Hematopoietic multipotent progenitor cell treated with erythropoietin and hydrocortisone succinate and interleukin-3 and kit ligand, for 8 days (in vitro differentiated cells): ENCODE measurements around the gene SUPT3H.

ENCODE experiments used
- DNase-seq: peaks from one replicate; pipeline ENCODE4 v3.0.0-alpha.2; 2015

The SUPT3H gene

DNA sequence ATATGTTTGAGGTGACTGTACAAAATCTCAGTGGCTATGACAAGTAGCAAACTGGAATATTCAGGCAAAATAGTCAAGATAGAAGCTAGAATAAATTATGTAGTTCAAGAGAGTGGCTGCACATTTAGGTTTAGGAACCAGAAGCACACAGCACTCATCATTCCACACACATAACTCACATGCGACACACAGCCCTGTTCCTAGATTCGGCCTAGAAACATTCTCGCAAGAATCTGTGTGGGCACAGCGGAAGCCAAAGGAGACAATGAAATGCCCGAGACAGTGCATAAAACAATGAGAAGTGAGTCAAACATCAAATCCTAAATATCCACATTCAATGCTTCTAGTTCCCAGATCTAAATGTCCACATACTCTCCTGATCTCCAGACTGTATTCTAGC is 9.5 kb upstream of the SUPT3H start:
- DNase-seq, result no peak

DNA sequence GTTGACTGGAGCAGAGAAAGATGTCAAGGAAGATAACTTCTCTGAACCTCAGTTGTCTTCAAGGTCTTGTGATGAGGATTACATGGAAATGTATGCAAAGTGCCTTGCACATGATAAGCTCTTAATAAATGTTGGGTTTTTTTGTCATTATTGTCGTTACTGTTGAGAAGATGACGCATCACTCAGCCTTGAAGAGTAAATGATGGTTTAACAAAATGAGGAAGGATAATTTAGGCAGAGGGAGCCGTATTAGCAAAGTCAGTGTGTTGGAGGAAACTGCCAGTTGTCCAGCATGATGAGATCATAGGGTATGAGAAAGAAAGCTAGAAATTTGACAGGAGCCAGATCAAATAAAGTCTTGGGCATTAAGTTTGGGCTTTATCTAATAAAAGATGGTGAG is 8.8 kb upstream of the SUPT3H start:
- DNase-seq, result no peak

DNA sequence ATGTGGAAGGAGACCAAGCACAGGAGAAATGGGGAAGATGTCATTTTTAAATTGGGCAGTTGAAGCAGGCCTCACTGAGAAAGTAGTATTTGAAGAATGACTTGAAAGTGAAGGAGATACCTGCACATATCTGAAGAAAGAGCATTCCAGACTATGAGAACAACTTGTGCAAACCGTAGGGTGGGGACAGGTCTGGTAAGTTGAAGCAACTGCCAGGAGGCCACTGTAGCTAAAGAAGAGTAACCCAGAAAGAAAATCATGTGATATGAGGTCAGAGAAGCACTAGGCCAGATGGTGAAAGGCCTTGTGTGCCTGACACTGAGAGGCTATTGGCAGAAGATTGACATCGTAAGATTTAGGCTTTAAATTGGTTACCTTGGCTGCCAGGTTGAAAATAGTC is 4.7 kb upstream of the SUPT3H start:
- DNase-seq, result no peak

DNA sequence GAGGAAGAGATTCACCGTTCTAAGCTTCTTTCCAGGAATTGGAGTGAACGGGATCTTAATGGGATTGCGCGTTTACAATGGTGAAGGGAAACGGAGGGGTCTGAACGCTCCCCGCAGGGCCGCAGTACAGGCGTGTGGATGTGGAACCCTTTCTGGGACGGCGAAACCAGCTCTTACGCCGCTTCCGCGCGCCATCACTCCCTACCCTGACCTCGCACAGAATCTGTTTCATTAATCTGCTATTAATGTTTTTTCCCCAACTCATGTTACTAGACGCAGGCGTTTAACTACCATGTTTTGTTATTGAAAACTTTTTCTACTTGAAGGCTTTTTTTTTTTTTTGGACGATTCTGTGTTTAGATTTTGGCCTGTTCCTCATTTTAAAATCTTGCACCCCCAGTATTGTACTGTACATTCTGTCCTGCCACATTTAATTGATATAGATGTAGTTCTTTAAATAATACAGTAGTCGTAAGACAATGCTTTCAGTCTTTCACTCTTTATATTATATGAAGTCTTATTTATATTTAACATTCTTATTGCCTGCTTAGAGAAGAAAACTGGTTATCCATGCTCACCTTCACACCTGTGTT is 696 bp upstream of the SUPT3H start:
- no peak for DNase-seq

DNA sequence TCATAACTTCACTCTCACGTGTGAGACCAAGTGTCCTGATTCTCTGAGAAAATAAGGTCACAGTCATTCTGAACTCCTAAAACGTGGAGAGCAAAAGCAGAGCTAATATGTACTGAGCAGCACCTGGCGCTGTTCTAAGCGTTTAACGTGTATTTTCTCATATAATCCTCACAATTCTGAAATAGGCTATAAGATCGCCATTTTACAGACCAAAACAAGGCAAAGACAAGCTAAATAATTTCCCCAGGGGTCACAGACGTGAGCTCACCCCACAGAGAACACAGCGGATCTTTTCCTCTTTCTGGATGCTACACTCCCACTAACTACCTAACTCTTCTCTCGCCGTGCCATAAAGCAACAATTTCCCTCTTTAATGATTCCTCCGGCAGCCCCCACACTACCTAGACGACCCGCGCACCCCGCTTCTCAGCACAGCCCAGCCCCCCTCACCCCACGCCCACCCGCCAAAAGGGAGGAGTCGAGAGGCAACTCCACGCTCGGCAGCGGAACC is 636 bp downstream of the SUPT3H start:
- DNase-seq, result peak; percentile 49

DNA sequence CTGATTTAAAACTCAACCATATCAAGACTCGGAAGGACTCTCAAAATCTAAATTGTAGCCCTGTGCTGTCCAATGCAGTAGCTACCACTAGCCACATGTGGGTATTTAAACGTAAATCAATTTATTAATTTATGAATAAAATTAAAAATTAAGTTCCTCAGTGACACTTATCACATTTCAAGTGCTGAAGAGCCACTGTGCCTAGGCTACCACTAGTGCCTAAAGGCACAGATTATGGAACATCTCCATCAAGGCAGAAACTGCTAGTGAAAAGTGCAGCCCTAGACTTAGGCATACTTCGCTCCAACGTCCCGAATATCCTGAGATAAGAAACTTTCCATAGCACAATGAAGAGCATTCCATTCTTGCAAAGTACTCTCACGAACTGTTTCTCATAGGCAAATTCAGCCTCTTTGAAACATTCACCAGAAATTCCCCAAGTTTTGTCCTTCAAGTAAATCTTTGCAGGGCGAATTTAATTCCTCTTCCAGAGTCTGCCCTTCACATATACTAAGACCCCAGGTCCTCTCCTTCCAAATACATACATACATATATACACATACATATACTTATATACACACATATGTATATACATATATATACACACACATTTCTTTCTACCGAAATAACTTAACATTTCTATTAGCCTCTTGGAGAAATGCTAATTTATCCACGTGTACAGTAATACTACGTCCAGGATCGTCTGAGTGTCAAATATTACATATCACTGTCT is 1.3 kb downstream of the SUPT3H start:
- peak; percentile 5 for DNase-seq

DNA sequence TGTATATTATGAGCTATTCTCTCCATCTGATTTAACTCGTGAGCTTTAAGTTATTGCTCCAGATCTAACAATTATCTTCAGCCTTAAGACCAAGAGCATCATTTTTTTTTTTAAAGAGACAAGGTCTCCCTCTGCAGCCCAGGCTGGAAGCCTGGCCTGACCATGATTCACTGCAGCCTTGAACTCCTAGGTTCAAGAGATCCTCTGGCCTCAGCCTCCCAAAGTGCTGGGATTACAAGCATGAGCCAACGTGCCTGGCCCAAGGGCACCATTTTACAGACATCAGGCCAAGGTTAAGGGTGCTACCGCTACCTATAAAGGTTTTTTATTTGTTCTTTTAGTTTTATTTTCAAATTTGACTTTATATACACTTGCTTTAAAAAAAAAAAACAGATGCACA is 2.3 kb downstream of the SUPT3H start:
- DNase-seq, result peak; percentile 12

DNA sequence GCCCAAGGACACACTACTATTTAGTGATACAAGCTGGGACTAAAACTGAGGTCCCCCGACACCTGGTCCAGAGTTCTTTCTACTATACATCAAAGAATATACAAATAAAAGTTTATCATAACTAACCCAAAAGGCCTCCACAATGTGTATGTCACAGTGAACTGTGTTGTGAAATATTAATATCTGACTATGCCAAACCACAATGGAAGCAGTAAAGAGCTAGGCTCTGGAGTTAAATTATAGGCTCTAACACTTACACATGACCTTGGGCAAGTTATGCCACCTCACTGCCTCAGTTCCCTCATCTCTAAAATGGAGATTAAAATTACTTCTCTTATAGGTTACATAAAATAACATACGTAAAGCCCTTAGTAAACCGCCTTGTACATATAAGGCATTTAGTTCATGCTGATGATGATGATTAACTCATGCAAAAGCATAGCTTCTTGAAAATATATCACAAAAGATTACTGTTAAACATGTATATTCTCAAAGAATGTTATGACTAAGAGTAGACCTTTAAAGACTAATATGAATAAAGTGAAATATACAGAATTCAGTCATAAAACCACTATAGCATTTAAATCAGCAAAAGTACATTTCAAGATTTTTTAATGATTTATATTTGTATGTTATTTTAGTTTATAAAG is 5.7 kb downstream of the SUPT3H start:
- DNase-seq, result no peak

DNA sequence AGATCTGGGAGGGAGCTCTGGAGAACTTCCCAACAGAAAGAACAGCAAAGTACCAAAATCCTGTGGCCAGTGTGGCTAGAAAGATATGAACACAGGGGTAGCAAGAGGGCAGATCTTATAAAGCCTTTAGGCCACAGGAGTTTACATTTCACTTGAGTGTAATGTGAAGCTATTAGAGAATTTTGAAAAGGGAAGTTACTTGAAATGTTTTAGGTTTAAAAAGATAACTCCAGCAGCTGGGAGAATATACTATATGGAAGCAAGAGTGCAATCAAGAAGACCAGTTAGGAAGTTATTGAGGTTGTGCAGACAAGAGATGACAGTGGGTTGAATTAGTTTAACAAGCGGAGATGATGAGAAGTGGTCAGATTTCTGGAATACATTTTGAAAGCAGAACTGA is 7.9 kb downstream of the SUPT3H start:
- no peak for DNase-seq

DNA sequence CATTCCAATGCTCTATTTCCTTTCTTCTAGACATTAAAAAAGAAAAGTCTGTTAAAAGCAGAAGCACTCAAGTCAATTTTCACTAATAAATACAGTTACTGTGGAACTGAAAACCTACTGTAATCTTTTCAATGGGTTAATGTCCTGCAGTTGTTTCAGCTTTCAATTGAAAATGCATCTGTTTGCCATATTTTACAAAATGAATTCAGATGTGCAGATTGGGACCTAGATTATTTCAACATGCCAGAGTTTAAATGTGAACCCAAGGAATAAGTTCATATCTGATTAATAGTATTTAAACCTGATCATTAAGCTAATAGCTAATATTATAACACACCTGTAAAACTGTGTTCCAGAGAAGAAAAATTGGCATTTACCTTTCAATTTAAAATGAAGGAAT is 9.7 kb downstream of the SUPT3H start:
- DNase-seq, result no peak

DNA sequence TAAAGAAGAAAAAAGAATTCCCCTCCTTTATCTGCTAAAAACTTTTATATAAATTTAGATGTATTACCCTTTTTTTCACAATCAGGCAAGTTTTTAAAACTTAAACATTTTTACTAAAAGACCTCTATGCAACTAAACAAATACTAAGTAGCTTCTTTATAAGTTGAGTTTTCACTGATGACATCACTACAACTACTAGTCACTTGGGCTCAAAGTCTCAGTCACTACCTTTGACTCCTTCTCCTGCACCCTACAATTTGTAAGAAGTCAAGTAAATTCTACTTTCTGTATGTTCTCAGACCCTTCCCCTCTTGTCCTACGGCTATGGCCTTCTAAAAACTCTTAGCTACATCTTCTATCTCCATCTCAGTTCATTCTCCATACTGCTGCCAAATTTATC is 11.2 kb downstream of the SUPT3H start:
- DNase-seq, result no peak

DNA sequence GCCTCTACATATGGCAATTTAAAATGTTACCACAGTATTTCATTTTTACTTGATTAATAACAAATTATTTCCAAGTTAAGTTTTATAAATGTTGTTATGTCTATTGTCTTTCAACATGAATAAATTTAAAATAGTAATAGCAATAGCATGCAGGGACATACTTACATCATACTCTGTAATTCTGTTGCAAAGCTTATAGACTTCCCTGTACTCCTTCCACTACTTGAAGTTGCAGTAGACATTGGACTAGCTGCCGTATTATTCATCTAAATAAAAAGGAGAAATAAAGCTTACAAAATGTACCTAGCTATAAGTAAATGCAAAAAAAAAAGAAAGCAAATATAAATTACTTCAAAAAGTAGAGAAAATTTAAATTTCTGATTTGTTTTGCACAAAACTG is 12.7 kb downstream of the SUPT3H start:
- DNase-seq, result no peak

DNA sequence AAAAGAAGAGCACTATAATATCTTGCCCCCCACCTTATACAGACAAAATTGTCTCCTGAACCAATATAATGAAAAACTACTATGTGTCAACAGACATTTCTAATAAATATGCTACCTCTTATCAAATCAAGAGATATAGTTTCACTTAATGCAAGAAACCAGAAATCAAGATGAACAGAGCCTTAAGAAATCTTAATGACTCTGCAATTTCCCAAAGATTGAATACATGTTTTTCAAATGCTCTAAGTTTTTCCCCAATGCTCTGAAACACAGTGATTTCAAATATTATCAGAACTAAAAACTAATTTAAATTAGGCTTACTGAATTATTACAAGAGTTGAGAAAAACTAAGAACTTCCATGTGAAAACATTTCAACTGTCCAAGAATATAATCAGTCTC is 13.3 kb downstream of the SUPT3H start:
- no peak for DNase-seq

DNA sequence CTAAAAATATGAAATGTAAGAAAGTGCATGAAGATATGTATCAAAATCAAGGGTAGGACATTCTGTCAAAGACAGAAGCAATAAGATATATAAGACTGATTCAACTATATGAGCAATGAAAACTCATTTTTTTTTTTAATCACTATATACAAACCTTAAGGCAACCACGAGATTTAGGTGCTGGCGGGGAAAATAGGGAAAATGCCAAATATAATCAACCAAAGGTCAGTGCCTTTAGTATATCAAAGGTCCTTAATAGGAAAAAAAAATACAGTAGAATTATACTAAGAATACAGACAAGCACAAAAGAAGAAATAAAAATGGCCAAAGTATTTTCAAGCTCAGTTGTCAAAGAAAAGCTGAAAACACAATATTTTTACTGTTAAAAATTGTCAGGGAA is 24.1 kb downstream of the SUPT3H start:
- no peak for DNase-seq

DNA sequence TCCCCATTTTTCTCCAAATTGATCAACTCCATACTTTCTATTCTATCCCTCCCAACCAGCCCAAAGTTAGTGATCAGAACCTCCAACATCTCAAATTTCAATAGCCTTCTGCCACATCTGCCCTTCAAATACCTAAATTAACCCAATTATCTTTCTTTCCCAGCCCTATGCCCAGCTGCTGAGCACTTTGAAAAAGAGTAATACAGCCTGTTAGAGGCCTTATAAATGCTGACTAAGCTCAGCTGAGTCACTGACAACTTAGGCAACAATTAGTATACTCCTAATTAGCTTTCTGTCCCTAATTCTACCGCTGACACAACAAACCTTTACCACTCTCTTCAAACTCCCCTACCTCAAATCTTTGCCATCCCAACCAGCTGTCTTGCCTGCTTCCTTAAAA is 26.1 kb downstream of the SUPT3H start:
- DNase-seq, result no peak

DNA sequence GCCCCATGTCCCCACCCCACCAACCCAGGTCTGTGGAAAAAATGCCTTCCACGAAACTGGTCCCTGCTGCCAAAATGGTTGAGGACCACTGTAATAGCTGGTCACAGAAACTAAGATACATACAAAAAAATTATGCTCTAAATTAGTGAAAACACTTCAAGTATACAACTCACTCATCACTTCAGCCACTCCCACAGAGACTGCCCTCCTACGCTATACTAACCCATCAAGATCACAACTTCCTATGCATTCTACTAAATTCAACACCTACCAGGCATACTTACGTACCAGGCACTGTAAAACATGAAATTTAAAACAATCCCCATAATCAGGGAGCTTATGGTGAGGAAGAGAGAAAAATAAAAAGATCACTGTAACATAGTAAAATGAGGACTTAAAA is 26.7 kb downstream of the SUPT3H start:
- DNase-seq, result no peak

DNA sequence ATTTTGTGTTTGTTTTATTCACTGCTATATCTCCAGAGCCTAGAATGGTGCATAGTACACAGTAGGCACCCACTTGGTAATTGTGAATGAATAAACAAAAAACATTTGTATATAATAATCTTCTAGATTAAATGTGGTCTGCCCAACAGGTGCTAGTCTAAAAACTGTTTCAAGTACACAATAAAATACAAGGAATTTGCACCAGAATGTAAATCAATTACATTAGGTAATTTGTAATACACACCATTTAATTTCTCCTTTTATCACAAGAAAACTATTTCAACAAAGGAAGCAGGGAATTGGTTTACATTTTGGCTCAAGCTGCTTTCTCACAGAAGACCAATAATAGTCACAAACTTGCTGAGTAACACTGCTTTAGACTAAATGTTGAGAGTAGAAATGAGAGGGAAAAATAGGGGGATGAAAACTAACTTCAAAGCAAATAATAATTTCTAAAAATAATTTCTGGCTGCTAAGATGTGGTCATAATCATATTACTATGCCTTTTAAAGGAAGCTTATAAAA is 27.5 kb downstream of the SUPT3H start:
- no peak for DNase-seq

DNA sequence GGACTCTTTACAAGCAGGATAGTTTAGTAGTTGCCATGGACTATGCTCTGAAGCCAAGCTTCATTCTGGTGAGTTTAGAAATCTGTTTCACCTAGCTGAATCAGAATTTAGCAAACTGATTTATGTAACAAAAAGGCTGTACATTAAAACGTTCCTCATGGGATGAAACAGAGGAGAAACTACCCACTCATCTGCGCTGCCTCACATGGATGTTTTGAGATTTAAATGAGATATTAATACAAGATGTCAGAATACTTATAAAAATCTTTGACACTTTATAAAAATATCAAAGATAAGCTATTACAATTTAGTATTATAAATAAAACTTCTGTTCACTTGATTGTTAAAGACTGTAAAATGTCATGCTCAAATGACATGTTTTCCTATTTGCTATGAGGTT is 32.8 kb downstream of the SUPT3H start:
- DNase-seq, result no peak

DNA sequence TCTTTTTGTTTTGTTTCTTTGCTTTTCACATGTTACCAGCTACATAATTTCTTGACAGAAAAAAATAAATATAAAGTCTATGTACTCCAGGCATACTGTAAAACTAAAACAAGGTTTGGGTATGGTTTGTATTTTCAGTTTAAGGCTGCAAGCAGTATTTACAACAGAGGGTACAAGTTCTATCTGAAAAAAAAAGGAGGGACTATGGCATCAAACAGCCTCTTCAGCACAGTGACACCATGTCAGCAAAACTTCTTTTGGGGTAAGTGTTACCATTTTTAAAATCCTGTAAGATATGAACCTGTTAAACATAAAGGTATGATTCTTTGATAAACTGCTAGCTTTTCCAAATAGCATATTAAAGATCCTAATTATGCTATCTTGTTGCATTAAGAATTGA is 49.2 kb downstream of the SUPT3H start:
- DNase-seq, result no peak

DNA sequence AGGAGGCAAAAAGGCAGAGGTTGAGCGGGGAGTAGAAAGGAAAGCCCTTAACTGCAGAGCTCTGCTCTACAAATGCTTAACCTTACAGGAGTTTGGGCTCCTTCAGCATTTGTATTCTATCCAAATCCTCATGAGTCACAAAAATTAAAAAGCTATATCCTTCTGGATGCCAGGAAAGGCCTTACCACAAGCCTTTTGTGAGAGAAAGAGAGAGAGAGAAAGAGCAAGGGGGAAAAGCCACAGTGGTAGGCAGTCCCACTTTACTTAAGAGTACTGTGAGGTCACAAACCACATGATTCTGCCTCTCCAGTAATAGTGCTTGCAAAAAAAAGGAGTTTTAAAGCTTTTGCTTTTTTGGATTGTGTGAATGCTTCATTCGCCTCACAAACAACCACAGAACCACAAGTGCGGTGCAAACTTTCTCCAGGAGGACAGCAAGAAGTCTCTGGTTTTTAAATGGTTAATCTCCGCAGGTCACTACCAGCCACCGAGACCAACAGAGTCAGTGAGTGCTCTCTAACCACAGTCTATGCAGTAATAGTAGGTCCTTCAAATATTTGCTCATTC is 49.7 kb downstream of the SUPT3H start, which contains the start of gene RUNX2:
TSS of gene RUNX2 (plus strand) at position 375 of the 567 bp plus-strand sequence. CDS start 397 bp downstream, outside the sequence.
- DNase-seq, result no peak

DNA sequence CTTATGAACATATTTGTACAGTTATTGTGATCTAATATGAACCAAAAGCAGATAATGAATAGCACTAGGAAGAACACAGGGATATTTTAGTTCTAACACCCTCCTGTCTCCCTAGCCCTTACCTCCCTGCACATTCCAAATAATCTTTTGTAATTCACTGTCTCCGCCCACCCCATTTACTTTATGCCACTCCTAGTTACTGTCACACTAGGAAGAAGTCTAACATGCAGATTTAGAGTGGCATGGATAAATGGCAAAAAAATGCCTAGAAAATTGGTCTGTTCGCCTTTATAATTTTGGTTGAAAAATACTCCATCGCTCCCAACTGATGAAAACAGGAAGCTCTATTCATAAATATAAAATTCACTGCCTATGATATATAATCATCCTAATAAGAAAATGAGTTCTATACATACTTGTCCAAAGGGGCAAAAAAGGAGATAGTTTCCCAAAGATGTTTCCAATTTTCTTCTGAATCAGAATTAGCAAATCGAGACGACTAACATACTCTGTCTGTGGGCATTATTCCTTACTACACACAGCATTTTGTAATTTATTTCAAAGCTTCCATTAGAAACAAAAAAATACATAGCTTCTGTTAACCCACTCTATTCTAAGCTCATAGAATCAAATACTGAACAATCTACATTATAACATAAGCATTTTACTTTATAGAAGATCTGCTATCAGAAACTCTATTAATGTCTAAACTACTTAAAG is 50.9 kb downstream of the SUPT3H start:
- no peak for DNase-seq

DNA sequence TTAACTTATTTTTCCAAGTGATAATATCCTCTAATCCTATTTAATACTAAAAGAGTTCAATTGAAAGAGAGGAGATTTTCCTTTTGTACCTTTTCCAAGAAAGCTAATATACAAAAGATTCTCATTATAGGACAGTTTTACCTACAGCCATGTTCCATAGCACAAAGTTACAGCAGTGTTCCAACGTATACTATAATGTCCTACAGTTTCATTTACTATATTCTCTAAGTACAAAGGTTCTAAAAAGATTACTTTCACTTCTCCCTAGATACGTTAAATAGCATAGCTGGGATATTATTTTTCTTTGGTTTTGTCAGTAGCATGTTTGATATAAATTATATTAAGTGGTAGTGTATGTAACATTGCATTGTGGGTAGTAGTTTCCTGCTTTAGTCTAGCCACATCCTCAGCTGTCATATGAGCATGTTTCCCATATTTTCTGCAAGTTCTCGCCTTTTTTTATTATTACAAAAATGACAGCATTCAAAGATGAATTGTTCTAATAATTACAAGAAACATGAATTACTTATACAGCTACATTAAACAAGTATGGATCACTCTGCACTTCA is 54.0 kb downstream of the SUPT3H start:
- DNase-seq, result peak; percentile 33

DNA sequence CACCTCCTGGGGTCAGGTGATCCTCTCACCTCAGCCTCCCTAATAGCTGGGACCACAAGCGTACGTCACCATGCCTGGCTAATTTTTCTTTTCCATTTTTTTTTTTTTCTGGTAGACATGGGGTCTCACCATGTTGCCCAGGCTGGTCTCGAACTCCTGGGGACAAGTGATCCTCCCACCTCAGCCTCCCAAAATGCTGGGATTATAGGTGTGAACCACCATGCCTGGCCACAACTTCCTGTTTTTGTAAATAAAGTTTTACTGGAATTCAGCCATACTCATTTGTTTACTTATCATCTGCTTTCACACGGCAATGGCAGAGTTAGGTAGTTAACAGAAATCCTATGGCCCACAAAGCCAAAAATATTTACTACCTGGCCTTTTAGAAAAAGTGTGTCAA is 57.4 kb downstream of the SUPT3H start:
- no peak for DNase-seq
